ENCODE measurements around the gene MTFR1L. TPM values are rescaled to one million over a fixed set of nuclear protein-coding genes. Genes with fewer than 3 reads are reported as not detected.

Gene MTFR1L
- polyA plus RNA-seq, 3 donors: 67.3 to 73.5 (median 69.9) TPM

DNA sequence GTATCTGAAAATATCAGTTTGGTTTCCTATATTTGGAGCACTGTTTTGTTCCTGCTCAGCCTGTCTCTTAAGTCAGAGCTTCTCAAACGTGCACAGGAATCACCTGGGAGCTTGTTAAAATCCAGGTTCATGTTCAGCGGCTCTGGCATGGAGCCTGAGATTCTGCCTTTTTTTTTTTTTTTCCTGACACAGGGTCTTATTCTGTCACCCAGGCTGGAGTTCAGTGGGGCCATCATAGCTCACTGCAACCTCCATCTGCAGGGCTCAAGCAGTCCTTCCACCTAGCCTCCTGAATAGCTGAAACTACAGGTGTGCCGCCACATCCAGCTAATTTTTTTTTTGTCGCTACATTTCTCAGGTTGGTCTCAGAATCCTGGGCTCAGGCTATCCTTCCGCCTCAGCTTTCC lies 32.0 kb upstream of the MTFR1L start:
- Histone ChIP-seq H3K9ac (ENCODE audit: insufficient read depth, low read length, poor library complexity, severe bottlenecking) (no peak overlapping the region), H2AFZ (ENCODE audit: insufficient read depth, low read depth, low read length, poor library complexity, severe bottlenecking) (no peak overlapping the region), H3K4me2 (replicated peaks; ENCODE audit: extremely low read depth, low read length, poor library complexity, severe bottlenecking) (no peak overlapping the region), H4K20me1 (ENCODE audit: insufficient read depth, low read length) (no peaks in the 10 kb centered on the region), H3K4me1 (ENCODE audit: control insufficient read depth in 1 of 2, insufficient read depth in 2 of 2, low read length in 2 of 2) (no peaks in the 10 kb centered on the region), H3K4me3 (replicated peaks in 1 of 3; ENCODE audit: low read depth in 2 of 3, low read length in 3 of 3) (no peak overlapping the region), H3K36me3 (replicated peaks in 1 of 2; ENCODE audit: control insufficient read depth in 1 of 2, insufficient read depth in 2 of 2, low read length in 2 of 2) (peaks cover 12 to 33% of the 10 kb centered on the region in 2 donors), H3K27ac (ENCODE audit: low read depth in 1 of 2, low read length in 2 of 2) (no peak overlapping the region), H3K9me3 (replicated peaks in 1 of 2; ENCODE audit: control insufficient read depth in 1 of 2, insufficient read depth in 1 of 2, low read length in 2 of 2) (no peaks in the 10 kb centered on the region), H3K27me3 (ENCODE audit: control insufficient read depth in 2 of 2, insufficient read depth in 2 of 2, low read length in 2 of 2) (no peaks in the 10 kb centered on the region), H3K79me2 (ENCODE audit: insufficient read depth, low read length) (no peaks in the 10 kb centered on the region)
- Mint-ChIP-seq H3K9me3 (peaks cover 0 to 4% (median 0%) of the 10 kb centered on the region in 7 donors), H3K27me3 (ENCODE audit: low read depth in 3 of 3) (peaks cover 1 to 2% (median 2%) of the 10 kb centered on the region in 3 donors), H3K27ac (no peak overlapping the region), H3K36me3 (peaks cover 33 to 35% of the 10 kb centered on the region in 2 donors), H3K4me1 (no peaks in the 10 kb centered on the region), H3K4me3 (no peak overlapping the region)
- TF ChIP-seq, protein P1, sequence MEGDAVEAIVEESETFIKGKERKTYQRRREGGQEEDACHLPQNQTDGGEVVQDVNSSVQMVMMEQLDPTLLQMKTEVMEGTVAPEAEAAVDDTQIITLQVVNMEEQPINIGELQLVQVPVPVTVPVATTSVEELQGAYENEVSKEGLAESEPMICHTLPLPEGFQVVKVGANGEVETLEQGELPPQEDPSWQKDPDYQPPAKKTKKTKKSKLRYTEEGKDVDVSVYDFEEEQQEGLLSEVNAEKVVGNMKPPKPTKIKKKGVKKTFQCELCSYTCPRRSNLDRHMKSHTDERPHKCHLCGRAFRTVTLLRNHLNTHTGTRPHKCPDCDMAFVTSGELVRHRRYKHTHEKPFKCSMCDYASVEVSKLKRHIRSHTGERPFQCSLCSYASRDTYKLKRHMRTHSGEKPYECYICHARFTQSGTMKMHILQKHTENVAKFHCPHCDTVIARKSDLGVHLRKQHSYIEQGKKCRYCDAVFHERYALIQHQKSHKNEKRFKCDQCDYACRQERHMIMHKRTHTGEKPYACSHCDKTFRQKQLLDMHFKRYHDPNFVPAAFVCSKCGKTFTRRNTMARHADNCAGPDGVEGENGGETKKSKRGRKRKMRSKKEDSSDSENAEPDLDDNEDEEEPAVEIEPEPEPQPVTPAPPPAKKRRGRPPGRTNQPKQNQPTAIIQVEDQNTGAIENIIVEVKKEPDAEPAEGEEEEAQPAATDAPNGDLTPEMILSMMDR (IDR thresholded peaks at IDR 0.05): no peak
- intact Hi-C loops (cut with micrococcal nuclease): no loop called here
- no peak for DNase-seq
- 96% methylated on average over 5 of the region's 5 CpGs for WGBS (ENCODE audit: insufficient coverage)

DNA sequence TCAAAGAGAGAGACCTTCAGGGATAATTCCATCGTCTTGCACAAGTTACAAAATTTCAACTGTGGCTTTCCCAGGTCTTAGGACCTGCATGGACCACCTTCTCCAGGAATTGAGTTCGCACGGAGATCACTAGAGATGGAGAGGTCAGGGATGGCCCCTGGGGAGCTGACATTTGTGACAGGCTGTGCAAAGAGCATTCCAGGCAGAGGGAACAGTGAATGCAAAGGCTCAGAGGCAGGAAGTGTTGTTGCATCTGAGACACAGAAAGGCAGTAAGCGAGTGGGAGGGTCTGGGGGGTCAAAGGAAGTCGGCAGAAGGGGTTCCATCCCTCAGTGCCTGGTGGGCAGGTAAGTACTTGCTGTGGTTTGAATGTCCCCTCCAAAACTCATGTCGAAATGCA lies 29.3 kb upstream of the MTFR1L start:
- WGBS (ENCODE audit: insufficient coverage): 90% methylated on average over 5 of the region's 6 CpGs
- no peak overlapping the region for H3K4me3 ChIP-seq (replicated peaks in 1 of 3; ENCODE audit: low read depth in 2 of 3, low read length in 3 of 3)
- Mint-ChIP-seq H3K9me3 (peaks cover 0 to 4% (median 0%) of the 10 kb centered on the region in 7 donors), H3K27ac (no peak overlapping the region), H3K4me1 (no peaks in the 10 kb centered on the region), H3K27me3 (ENCODE audit: low read depth in 3 of 3) (peaks cover 0 to 3% (median 1%) of the 10 kb centered on the region in 3 donors), H3K4me3 (no peak overlapping the region), H3K36me3 (peaks cover 20 to 22% of the 10 kb centered on the region in 2 donors)
- H3K27ac ChIP-seq (ENCODE audit: low read depth in 1 of 2, low read length in 2 of 2): no peak overlapping the region
- no peak overlapping the region for H3K9ac ChIP-seq (ENCODE audit: insufficient read depth, low read length, poor library complexity, severe bottlenecking)
- no peaks in the 10 kb centered on the region for H3K9me3 ChIP-seq (replicated peaks in 1 of 2; ENCODE audit: control insufficient read depth in 1 of 2, insufficient read depth in 1 of 2, low read length in 2 of 2)
- no peaks in the 10 kb centered on the region for H3K27me3 ChIP-seq (ENCODE audit: control insufficient read depth in 2 of 2, insufficient read depth in 2 of 2, low read length in 2 of 2)
- intact Hi-C loops (cut with micrococcal nuclease): no loop called here
- TF ChIP-seq, protein P1 (IDR thresholded peaks at IDR 0.05): no peak
- H2AFZ ChIP-seq (ENCODE audit: insufficient read depth, low read depth, low read length, poor library complexity, severe bottlenecking): no peak overlapping the region
- H3K4me1 ChIP-seq (ENCODE audit: control insufficient read depth in 1 of 2, insufficient read depth in 2 of 2, low read length in 2 of 2): no peaks in the 10 kb centered on the region
- no peak for DNase-seq
- peaks cover 0 to 15% of the 10 kb centered on the region in 2 donors for H3K36me3 ChIP-seq (replicated peaks in 1 of 2; ENCODE audit: control insufficient read depth in 1 of 2, insufficient read depth in 2 of 2, low read length in 2 of 2)
- H3K4me2 ChIP-seq (replicated peaks; ENCODE audit: extremely low read depth, low read length, poor library complexity, severe bottlenecking): no peak overlapping the region
- H4K20me1 ChIP-seq (ENCODE audit: insufficient read depth, low read length): no peaks in the 10 kb centered on the region
- H3K79me2 ChIP-seq (ENCODE audit: insufficient read depth, low read length): no peaks in the 10 kb centered on the region
